HepG2 (cell line): Measurements from ENCODE around the gene IRX4. TPM values are rescaled to one million over a fixed set of nuclear protein-coding genes. Genes with fewer than 3 reads are reported as not detected.

Experiments
- ELK4 ChIP-seq: sonication (generic); formaldehyde crosslinking; IDR thresholded peaks from 2 replicates; pipeline ENCODE4 v1.9.0; 2021; ENCODE audit warnings: missing genetic modification reagents, borderline replicate concordance
- HOMEZ ChIP-seq: IDR thresholded peaks from 2 replicates; pipeline ENCODE4 v1.6.1; 2016; ENCODE audit warnings: low read depth
- PRDM10 ChIP-seq: sonication (generic); formaldehyde crosslinking; IDR thresholded peaks from 2 replicates; pipeline ENCODE4 v1.4.0; 2020; ENCODE audit warnings: low read depth, missing genetic modification reagents
- PRMT3 ChIP-seq: sonication (generic); formaldehyde crosslinking; IDR thresholded peaks from 2 replicates; pipeline ENCODE4 v1.8.1; 2022; ENCODE audit warnings: low read depth, mild to moderate bottlenecking, moderate library complexity, missing genetic modification reagents, borderline replicate concordance
- RFX1 ChIP-seq: fragments of 450-650 bp; IDR thresholded peaks from 2 replicates; pipeline ENCODE4 v1.6.1; 2017
- RFXAP ChIP-seq: sonication (generic); formaldehyde crosslinking; IDR thresholded peaks from 2 replicates; pipeline ENCODE4 v1.4.0; 2020; ENCODE audit warnings: missing genetic modification reagents, borderline replicate concordance
- SYNCRIP ChIP-seq: fragments of 200-400 bp; formaldehyde crosslinking; IDR thresholded peaks from 2 replicates; pipeline ENCODE4 v1.6.1; 2018; ENCODE audit warnings: mild to moderate bottlenecking, low read depth, low read length; ENCODE audit not compliant: insufficient read depth
- ZBTB34 ChIP-seq: sonication (generic); formaldehyde crosslinking; IDR thresholded peaks from 2 replicates; pipeline ENCODE4 v1.8.0; 2022; ENCODE audit warnings: mild to moderate bottlenecking, missing genetic modification reagents
- ZEB1 ChIP-seq: IDR thresholded peaks from 2 replicates; pipeline ENCODE4 v1.6.1; 2012; ENCODE audit warnings: mild to moderate bottlenecking, low read depth, inconsistent platforms; ENCODE audit not compliant: insufficient replicate concordance
- ZHX1 ChIP-seq: sonication (generic); formaldehyde crosslinking; IDR thresholded peaks from 2 replicates; pipeline ENCODE4 v1.8.1; 2022; ENCODE audit warnings: low read depth, mild to moderate bottlenecking, missing genetic modification reagents
- ZNF556 ChIP-seq: sonication (generic); formaldehyde crosslinking; IDR thresholded peaks from 2 replicates; pipeline ENCODE4 v1.4.0; 2020; ENCODE audit warnings: mild to moderate bottlenecking, missing genetic modification reagents, borderline replicate concordance
- ZNF747 ChIP-seq: sonication (generic); formaldehyde crosslinking; IDR thresholded peaks from 2 replicates; pipeline ENCODE4 v1.8.1; 2023; ENCODE audit warnings: missing genetic modification reagents, mild to moderate bottlenecking, borderline replicate concordance
- ZNF780A ChIP-seq: sonication (generic); formaldehyde crosslinking; IDR thresholded peaks from 2 replicates; pipeline ENCODE4 v1.8.0; 2022; ENCODE audit warnings: mild to moderate bottlenecking, missing genetic modification reagents, moderate library complexity
- polyA plus RNA-seq, 8 experiments: library from polyadenylated mRNA; depleted of rRNA in 3 of 8; stranded (reverse) in 7 of 8; unstranded in 1 of 8; fragments of >200 nt; fragmentation: Illumina TruSeq in 4 of 8; extraction: Trizol in 4 of 8; gene quantifications; 2 replicates each; pipeline versions ENCODE4 v1.2.1 to v1.2.3, GENCODE V29; 2011 to 2016; ENCODE audit warnings: low read depth in 4 of 8, missing spikeins in 1 of 8, mixed read lengths in 1 of 8; ENCODE audit not compliant: insufficient read depth in 1 of 8
- total RNA-seq, 5 experiments: library from RNA; depleted of rRNA; stranded (reverse); fragments of >200 nt; fragmentation: Illumina TruSeq; extraction: Trizol; gene quantifications; 2 replicates each; pipeline ENCODE4 v1.2.3, GENCODE V29; 2016; ENCODE audit warnings: low read depth in 1 of 5

Gene IRX4
- total and polyA plus RNA-seq, 2 of the 13 experiments (the other 11 are each of a cell fraction or from before 2014, with no cell fraction given): not detected

GRCh38 chr5:1836891-1837880 lies 45.5 kb downstream of the IRX4 start (continued):
- no peak for TF ChIP-seq ZNF556
- no peak for TF ChIP-seq ZHX1 (CRISPR knock-in tag)
- no peak for TF ChIP-seq PRMT3 (CRISPR knock-in tag)
- TF ChIP-seq ELK4: no peak
- no peak for TF ChIP-seq ZEB1
- no peak for TF ChIP-seq SYNCRIP
- TF ChIP-seq RFX1: no peak
- no peak for TF ChIP-seq HOMEZ (CRISPR knock-in tag)
- TF ChIP-seq ZNF747 (CRISPR knock-in tag): no peak
- TF ChIP-seq RFXAP (CRISPR knock-in tag): no peak
- TF ChIP-seq ZBTB34 (CRISPR knock-in tag): no peak
- no peak for TF ChIP-seq PRDM10 (CRISPR knock-in tag)
- TF ChIP-seq ZNF780A (CRISPR knock-in tag): no peak
